HG02852 (cell line): ENCODE results near the gene EEA1.
"Not testable (repeated sequence)": the region's sequence is repeated elsewhere in the genome, so short reads cannot be mapped to it uniquely, and the experiment has no call there.

Source experiments
- ATAC-seq: cut with Tn5 transposase; IDR thresholded peaks from one replicate; pipeline ENCODE4 v1.9.1; 2021; ENCODE audit warnings: mild to moderate bottlenecking, moderate library complexity; ENCODE audit not compliant: unreplicated experiment

Gene EEA1

DNA sequence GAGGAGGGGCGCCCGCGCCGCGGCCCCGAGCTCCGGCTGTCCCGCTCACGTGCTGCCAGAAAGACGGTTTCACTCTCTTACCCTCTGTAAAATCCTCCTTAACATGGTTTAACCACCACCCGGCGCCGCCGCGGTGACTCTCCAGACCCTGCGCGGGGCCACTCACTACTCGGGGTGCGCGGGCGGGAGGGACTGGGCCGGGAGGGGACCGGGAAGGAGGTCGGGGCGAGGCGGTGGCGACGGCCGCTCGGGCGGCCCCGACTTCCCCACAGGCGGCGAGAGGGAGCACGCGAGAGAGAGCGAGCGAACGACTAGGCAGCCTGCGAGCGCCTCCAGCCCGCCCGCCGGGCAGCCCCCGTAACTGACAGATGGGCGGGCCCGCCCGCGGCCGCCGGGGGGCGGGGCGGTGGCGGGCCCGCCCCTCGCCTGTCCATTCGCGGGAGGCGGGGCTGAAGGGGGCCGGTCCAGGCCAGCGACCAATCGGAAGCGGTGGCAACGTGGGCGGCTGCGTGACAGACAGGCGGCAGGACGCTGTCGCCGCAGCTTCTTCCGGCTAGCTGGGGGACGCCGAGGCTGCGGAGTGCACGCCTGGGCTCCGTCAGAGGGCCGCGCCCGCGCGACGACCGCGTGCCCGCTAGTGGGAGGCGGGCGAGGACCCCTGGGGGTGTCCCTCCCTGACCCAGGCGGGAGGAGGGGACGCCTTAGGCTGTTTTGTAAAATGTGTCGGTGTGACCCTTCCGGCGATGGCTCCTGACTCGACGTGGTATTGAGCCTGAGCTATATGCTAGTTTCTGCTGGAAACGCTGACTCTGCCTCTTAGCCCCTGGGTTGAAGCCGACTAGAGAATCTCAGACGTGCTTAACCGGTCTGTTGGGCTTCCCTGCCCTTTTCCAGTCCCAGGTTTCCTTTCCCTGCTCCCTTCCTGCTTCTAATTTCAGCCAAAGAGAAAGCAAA, at the start of gene EEA1:
TSS of gene EEA1 (minus strand) at position 334 of the 954 bp plus-strand sequence. CDS start at position 105, 229 bp downstream.
- peak; percentile 86 for ATAC-seq

DNA sequence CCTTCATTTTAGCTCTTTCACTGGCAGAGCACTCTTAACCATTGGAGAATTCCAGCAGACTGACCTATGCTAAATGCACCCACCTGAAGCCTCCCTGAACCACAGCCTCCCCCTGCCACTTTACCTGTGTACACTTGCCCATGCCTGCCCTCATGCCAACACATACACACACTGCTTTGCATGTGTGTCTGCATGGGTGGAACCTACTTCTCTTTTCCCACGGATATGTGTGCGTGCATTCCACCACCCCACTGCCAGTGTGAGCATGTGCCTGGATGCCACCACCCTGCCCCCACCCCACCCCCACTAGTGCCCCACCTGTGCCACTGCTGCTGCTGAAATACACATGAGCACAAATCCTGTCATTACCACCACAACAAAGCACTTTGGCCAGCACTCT, 49.5 kb upstream of the EEA1 start:
- ATAC-seq: no peak

DNA sequence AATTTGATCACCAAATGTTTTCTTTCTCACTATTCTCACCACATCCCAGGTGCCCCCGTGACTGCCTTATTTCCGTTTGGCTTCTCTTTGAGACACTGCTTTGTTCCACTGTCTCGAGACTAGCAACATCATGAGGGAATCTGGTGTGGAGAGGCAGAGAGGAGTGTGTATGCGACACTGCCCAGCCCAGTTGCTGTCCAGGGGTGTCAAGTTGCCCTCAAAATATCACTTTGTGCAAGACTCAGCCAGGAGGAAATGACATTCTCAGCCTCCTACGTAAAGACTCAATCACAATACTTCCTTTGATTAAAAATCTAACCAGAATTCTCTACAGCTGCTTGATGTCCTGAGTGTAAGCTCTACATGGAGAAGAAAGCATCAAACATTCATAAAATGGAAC, 48.2 kb upstream of the EEA1 start:
- no peak for ATAC-seq

DNA sequence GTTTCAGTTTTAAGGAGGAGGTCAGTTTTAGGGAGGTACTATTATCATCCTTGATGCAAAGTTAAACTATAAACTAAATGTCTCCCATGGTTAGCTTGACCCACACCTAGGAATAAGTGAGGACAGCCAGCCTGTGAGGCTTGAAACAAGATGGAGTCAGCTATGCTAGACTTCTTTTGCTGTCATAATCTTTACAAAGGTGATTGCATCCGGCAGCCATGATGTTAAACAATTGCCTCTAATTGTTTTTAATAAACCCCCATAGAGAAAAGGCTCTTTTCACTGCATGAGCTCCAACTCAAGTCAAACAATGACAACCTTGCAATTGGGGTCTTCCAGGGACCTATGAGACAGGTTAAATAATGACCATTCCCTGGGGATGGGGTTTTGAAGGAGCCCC, 45.7 kb upstream of the EEA1 start:
- ATAC-seq: no peak

DNA sequence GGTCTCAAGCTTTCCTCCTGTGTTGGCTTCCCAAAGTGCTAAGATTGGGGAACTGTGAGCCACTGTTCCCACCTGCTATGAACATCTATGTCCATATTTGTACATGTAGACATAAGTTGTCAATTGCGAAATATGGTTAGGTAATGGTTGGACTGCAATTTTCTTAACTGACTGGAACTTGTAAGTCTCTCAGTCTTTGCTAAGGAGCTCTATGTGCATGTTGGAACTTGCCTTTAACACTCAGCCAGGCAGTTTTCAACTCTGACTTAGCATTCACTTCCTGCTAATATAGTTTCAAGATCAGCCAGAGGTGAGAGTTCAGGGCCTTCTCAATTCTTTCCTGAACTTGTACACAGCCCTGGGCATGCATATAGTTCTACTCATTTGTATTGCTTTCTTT, 44.5 kb upstream of the EEA1 start:
- ATAC-seq: peak; percentile 26

DNA sequence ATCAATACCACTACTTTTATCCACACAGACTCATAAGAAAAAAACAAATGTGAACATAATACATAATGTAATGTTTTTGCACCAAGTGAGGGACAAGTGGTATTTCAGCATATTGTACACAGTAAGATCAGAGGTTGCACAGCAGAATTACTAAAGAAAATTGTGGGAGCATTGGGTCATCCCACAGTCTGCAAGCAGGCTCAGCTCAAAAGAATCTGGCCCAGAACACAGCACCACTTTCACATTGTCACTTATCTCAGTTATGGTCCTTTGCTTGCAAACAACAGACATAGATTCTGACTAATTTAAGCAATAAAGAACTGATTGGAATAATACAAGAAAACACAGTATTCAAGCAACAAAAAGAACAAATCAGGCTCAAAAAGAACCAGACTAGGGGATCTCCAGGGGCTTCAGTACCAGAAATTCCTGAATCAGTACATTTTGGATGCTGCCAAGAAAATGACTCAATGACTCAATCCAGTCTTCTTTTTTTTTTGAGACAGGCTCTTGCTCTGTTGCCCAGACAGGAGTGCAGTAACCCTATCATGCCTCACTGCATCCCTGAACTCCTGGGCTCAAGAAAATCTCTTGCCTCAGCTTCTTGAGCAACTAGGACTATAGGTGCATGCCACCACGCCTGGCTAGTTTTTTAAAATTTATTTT, 42.9 kb upstream of the EEA1 start:
- ATAC-seq: peak; percentile 29

DNA sequence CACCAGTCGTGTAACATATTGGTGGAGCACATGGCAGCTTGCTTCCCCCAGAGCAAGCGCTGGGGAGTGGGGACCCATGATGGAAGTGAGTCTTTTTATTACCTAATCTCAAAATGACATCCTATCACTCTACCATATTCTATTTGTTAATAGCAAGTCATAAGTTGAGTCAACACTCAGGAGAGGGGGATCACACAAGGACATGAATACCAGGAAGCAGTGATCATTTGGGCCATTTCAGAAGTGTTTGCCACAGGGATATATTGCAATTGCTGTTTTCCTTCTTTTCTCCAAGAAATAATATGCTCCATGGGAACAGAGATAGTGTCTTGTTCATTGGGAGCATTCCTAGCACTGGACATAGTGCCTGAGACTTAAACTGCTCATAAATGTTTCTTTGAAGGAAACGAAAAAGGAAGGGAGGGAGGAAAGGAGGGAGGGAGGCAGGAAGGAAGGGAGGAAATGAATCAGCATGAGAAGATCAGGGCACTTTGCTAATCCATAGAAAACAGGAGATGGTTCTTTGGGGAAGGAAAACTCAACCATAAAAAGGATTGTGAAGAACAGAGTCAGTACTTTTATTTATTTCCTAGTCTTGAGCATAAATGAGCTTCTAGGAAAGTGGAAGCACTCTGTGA, 39.2 kb upstream of the EEA1 start:
- no peak for ATAC-seq

DNA sequence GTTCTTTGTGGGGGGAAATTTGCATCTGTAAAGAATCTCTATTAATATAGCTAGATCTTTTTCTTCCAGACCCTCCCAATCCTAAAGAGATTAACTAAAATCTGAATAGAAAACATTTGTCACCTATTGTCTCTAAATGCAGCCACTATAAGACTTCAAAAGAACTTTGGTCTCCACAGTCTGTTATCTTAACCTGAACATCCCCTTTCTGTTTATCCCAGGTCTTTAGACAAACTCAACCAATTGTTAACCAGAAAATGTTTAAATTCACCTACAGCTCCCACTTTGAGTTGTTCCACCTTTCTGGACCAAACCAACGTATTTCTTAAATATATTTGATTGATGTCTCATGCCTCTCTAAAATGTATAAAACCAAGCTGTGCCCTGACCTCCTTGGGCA, 35.3 kb upstream of the EEA1 start:
- not testable (repeated sequence) for ATAC-seq

DNA sequence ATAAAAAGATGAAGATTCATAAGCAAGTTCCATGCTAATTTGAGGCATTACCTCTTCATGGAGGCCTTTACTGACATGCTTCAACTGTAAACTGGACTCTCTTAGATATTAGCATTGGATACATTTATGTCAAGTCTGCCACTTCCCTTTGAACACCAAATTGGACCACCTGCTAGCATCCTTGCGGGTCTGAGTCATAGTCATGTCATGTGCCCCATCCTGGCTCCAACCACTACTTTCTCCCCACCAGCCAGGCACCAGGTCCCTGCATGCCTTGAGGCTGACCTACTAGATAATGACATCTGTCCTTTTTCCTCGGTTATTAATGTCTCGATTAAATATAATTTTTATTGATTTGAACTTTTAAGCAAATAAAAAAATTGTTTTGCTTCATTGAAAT, 32.9 kb upstream of the EEA1 start:
- ATAC-seq: no peak

DNA sequence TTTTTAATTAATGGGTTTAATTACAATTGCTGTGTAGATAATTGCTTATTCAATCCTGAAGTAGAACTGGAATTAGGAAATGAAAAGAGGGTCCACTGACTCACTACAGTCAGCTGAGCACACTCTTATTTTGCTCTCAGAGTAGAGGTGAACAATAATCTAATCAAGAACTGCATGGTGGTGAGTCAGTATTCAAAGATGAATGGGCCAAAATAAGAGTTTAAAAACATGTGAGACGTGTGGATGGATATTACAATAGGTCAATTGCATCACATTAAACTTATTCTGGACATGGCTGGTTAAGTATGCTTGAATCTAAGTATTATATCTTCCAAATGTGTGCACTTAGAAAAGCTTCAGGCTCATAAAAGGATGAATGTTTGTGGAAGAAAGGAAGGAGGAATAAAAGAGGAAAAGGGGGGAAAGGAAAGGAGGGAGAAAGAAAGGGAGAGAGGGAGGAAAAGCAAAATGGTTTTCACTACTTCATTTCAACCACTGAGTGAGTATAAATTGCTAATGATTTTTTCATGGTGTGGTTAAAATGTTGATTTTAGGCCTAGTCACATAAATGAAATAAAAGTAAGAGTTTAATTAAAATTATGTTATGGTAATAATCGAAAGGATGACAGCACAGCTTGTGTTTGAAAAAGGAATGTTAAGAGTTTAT, 27.0 kb upstream of the EEA1 start:
- ATAC-seq: no peak

DNA sequence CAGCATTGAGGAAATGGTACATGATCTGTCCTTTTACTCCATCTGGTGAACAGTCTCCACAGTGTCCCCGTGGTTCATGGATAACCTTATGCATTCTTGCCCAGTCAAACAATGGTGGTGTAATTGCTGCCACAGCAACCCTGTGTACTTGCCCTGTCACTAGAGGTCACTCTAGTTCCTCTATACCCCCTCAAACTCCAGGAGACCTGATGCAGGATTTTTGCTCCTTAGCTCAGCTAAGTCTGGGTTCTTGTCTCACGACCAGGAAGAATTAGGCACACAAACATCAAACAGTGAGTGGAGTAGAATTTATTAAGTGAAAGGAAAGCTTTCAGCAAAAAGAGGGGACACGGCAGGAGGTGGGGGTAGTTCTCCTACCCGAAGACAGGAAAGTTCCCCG, 24.7 kb upstream of the EEA1 start:
- ATAC-seq: no peak

DNA sequence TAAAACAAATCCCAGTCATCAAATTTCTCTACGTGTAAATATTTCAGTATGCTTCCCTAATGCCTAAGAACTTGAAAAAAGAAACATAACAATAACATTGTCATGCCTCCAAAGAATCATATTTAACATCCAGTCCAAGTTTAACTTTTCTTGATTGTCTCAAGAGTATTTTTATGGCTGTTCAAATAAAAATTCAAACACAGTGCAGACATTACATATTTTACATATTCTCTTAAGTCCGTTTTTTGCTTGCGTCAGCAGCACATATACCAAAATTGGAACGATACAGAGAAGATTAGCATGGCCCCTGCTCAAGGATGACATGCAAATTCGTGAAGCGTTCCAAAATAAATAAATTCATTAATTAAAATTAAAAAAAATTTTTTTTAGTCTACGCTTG, 23.3 kb upstream of the EEA1 start:
- ATAC-seq: no peak

DNA sequence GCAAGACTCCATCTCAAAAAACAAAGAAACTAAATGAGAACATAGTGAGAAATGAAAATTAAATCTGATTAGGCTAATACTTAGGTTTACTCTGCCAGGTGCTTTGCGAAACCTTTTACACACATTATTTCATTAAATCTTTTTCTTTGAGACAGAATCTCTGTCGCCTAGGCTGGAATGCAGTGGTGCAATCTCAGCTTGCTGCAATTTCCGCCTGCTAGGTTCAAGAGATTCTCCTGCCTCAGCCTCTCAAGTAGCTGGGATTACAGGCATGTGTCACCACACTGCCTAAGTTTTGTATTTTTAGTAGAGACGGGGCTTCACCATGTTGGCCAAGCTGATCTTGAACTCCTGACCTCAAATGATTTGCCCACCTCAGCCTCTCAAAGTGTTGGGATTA, 21.9 kb upstream of the EEA1 start:
- no peak for ATAC-seq

DNA sequence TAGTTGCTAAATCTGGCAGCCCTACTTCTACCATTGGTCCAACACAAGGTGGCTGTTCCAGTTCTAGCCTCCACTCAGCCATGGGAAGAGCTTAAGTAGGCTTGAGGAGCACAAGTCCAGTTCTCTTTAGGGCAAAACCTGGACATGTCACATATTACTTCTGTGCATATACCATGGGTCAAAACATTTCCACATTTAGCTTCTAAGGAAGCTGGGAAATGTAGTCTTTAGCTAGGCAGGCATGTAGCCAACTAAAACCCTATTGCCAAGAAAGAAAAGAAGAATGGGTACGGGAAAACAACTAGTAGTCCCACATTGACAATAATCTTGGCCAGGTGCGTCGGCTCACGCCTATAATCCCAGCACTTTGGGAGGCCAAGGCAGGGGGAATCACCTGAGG, 20.9 kb upstream of the EEA1 start:
- ATAC-seq: no peak

DNA sequence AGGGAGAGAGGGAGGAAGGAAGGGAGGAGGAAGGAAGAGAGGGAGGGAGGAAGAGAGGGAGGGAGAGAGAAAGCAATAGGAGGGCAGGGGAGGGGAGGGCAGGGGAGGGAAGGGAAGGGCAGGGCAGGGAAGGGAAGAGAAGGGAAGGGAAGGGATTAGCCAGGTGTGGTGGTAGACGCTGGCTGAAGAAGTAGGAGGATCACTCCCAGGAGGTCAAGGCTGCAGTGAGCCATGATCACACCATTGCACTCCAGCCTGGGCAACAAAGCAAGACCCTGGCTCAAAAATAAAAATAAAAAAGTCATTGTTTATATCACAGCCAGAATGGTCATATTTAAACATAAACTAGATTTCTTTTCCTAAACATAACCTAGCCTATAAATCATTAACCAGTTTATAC, 20.4 kb upstream of the EEA1 start:
- no peak for ATAC-seq

DNA sequence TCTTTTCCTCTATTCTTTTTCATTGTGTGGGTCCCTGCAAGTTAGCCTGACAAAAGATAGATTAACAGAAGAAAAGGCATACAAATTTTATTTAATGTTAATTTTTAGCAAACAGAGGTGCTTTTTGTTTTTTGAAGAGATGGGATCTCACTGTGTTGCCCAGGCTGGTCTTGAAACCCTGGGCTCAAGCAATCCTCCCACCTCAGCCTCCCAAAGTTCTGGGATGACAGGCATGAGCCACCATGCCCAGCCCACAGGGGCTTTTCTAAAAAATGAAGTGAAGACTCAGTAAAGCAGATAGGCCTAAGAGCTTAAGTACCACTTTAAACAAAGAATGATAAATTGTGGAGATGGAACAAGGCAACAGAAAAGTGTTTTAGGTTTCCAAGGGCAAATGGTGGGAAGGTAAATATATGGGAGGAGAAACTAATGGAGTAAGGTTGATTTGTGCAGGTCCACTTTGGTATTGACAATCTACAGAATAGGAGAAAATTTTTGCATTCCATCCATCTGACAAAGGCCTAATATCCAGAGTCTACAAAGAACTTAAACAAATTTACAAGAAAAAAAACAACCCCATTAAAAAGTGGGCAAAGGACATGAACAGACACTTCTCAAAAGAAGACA, 18.6 kb upstream of the EEA1 start:
- no peak for ATAC-seq

DNA sequence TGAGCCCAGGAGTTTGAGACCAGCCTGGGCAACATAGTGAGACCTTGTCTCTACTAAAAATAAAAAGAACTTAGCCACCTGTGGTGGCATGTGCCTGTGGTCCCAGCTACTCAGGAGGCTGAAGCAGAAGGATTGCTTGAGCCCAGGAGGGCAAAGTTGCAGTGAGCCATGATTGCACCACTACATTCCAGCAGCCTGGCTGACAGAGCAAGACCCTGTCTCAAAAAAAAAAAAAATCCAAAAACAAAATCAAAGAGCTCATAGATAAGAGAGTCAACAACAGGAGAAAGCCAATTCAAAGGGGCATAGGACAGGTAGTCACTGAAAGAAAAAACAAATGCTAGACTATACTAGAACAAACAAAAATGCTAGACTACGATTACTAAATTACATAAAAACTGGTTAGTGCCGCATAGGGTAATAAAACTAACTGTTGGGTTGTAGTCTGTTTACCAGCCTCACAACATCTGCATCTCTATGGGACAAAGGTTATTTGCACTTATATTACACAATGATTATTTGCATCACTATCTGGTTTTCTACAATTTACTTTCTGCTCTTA, 16.6 kb upstream of the EEA1 start:
- no peak for ATAC-seq

DNA sequence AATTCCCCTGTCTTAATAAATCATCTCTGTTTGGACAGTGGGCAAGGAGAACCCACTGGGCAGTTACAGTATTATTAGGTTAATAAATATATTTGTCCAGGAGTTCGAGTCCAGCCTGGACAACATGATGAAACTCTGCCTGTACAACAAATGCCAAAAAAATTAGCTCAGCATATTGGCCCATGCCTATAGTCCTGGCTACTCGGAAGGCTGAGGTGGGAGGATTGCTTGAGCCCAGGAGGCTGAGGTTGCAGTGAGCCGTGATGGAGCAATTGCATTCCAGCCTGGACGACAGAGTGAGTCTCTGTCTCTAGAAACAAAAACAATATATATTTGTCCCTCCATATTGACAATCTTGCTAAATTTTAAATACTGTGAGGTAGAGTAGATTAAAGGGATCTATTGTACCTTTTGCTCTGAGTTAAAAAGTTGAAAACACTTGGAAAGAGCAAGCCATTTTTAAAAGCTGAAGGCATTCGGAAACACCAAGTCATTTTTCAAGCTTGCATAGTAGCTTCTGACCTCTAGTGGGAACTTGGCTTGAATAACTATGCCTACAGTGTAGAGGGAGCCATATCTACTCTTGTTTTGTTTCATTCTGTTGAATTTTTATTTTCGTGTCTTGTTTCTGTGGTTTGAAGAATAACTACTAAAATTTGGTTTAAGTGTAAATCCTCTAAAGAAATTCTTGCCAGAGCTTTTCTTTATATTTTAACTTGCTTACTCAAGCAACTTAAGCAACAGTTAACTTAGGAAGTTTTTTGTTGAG, 14.6 kb upstream of the EEA1 start:
- ATAC-seq: no peak

DNA sequence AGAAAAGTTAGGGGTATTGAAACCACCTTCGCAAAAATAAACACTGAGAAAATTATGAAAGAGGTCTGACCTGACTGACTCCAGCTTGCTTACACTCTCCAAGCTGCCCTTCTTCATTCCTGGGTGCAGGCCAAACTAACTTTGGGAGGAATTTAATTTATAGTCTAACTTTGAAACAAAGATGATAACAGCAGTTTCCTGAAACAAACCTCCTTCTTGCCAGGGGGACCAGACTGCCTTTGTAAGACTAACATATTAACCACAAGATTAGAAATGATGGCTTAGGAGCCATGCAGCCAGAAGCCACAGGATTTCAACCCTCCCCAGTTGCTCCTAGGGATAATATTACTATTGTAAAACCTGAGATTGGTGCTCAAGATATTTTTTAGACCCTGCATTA, 13.8 kb upstream of the EEA1 start:
- ATAC-seq: no peak

DNA sequence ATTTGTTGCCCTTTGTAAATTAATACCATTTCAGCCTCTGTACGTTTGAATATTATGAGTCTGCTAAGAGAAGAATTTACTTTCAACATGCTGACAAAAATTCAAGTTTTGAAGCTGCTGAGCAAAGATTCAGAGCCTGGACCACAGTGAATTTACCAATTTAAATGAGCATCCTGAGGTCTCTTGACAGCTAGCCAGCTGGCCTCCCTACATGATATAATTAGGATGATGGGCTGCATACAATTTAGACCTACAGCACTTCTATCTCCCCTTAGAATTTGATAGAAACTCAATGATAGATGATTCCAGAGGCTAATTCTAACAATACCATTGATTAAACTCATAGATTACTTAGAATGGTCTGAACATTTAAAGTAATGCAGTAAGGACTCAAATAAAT, 10.0 kb upstream of the EEA1 start:
- ATAC-seq: no peak
